Hepatocyte (in vitro differentiated cells): ENCODE measurements around the gene RNF13. TPM values are rescaled to one million over a fixed set of nuclear protein-coding genes. Genes with fewer than 3 reads are reported as not detected.
"Not testable (repeated sequence)": the region's sequence is repeated elsewhere in the genome, so short reads cannot be mapped to it uniquely, and the experiment has no call there.

Experiments
- DNase-seq: peaks from one replicate; pipeline ENCODE4 v3.0.0-alpha.2; 2016; ENCODE audit warnings: low spot score
- H2AFZ ChIP-seq: fragments of 200-600 bp; sonication (generic); 2 replicates; pipeline ENCODE4 v1.6.0; 2016; ENCODE audit warnings: antibody characterized with exemption, mild to moderate bottlenecking
- H3K27ac ChIP-seq: fragments of 200-600 bp; sonication (generic); 2 replicates; pipeline ENCODE4 v1.5.1; 2016; ENCODE audit warnings: mild to moderate bottlenecking
- H3K27me3 ChIP-seq: fragments of 200-600 bp; sonication (generic); 2 replicates; pipeline ENCODE4 v1.6.1; 2016
- H3K36me3 ChIP-seq: fragments of 200-600 bp; sonication (generic); replicated peaks from 2 replicates; pipeline ENCODE4 v1.5.1; 2016; ENCODE audit warnings: low read depth; ENCODE audit not compliant: insufficient read depth
- H3K4me1 ChIP-seq: fragments of 200-600 bp; sonication (generic); 2 replicates; pipeline ENCODE4 v1.5.1; 2016; ENCODE audit warnings: mild to moderate bottlenecking, moderate library complexity; ENCODE audit not compliant: insufficient read depth
- H3K4me2 ChIP-seq: fragments of 200-600 bp; sonication (generic); 2 replicates; pipeline ENCODE4 v1.6.0; 2016
- H3K4me3 ChIP-seq: fragments of 200-600 bp; sonication (generic); 2 replicates; pipeline ENCODE4 v1.5.1; 2016; ENCODE audit warnings: mild to moderate bottlenecking
- H3K79me2 ChIP-seq: fragments of 200-600 bp; sonication (generic); 2 replicates; pipeline ENCODE4 v1.6.0; 2017; ENCODE audit warnings: mild to moderate bottlenecking
- H3K9me2 ChIP-seq: fragments of 200-600 bp; sonication (generic); replicated peaks from 2 replicates; pipeline ENCODE4 v1.6.0; 2017; ENCODE audit warnings: mild to moderate bottlenecking; ENCODE audit not compliant: insufficient read depth
- H3K9me3 ChIP-seq: fragments of 200-600 bp; sonication (generic); 2 replicates; pipeline ENCODE4 v1.5.1; 2016; ENCODE audit warnings: low read depth, mild to moderate bottlenecking
- H4K20me1 ChIP-seq: fragments of 200-600 bp; sonication (generic); 2 replicates; pipeline ENCODE4 v1.6.0; 2016; ENCODE audit warnings: mild to moderate bottlenecking; ENCODE audit not compliant: insufficient read depth, poor library complexity, severe bottlenecking
- EZH2 ChIP-seq: fragments of 200-600 bp; sonication (generic); IDR thresholded peaks from 2 replicates; pipeline ENCODE4 v1.6.1; 2016; ENCODE audit warnings: antibody characterized with exemption, mild to moderate bottlenecking, borderline replicate concordance
- EZH2phosphoT487 ChIP-seq: fragments of 200-600 bp; sonication (generic); IDR thresholded peaks from one replicate; pipeline ENCODE4 v1.6.1; 2018; ENCODE audit warnings: antibody characterized with exemption, mild to moderate bottlenecking, low read depth, moderate library complexity; ENCODE audit not compliant: unreplicated experiment, severe bottlenecking
- WGBS: methylation state at CpG from one replicate; pipeline ENCODE4 v1.1.6; 2016; ENCODE audit warnings: low lambda C conversion rate; ENCODE audit errors: missing lambda C conversion rate; 5-methylcytosine and 5-hydroxymethylcytosine counted together
- polyA plus RNA-seq: library from polyadenylated mRNA; unstranded; fragments of >200 nt; fragmentation: Nextera tagmentation; extraction: Ambion mirVana; gene quantifications from 2 replicates; pipeline ENCODE4 v1.2.1, GENCODE V29; 2016
- total RNA-seq: library from RNA; depleted of rRNA; stranded (reverse); fragments of >200 nt; gene quantifications from 2 replicates; pipeline ENCODE4 v1.2.3, GENCODE V29; 2014
- TF ChIP-seq, protein P1 (sequence below): fragments of 200-600 bp; sonication (generic); IDR thresholded peaks from 2 replicates; pipeline ENCODE4 v1.5.1; 2016; ENCODE audit warnings: antibody characterized with exemption, mild to moderate bottlenecking; ENCODE audit not compliant: poor library complexity

Gene RNF13
- total and polyA plus RNA-seq, 2 experiments from 2014 or later: 66.1 to 81.0 TPM

DNA sequence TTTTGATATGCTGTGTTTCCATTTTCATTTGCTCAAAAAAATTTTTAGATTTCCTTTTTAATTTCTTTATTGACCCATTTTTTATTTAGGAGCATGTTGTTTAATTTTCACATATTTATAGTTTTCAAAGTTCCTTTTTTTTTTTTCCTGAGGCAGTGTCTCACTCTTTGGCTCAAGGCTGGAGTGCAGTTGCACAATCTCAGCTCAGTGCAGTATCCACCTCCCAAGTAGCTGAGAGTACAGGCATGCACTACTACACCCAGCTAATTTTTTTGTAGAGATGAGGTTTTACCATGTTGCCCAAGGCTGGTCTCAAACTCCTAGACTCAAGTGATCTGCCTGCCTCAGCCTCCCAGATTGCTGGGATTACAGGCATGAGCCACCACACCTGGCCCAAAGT, 121.5 kb downstream of the RNF13 start:
- no peak overlapping the region for H3K27ac ChIP-seq
- no peaks in the 10 kb centered on the region for H4K20me1 ChIP-seq
- no peaks in the 10 kb centered on the region for H3K27me3 ChIP-seq
- H3K9me2 ChIP-seq: no peaks in the 10 kb centered on the region
- H3K9me3 ChIP-seq: no peaks in the 10 kb centered on the region
- TF ChIP-seq, protein P1, sequence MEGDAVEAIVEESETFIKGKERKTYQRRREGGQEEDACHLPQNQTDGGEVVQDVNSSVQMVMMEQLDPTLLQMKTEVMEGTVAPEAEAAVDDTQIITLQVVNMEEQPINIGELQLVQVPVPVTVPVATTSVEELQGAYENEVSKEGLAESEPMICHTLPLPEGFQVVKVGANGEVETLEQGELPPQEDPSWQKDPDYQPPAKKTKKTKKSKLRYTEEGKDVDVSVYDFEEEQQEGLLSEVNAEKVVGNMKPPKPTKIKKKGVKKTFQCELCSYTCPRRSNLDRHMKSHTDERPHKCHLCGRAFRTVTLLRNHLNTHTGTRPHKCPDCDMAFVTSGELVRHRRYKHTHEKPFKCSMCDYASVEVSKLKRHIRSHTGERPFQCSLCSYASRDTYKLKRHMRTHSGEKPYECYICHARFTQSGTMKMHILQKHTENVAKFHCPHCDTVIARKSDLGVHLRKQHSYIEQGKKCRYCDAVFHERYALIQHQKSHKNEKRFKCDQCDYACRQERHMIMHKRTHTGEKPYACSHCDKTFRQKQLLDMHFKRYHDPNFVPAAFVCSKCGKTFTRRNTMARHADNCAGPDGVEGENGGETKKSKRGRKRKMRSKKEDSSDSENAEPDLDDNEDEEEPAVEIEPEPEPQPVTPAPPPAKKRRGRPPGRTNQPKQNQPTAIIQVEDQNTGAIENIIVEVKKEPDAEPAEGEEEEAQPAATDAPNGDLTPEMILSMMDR: no peak
- no peak for TF ChIP-seq EZH2phosphoT487
- TF ChIP-seq EZH2: no peak
- no peak overlapping the region for H3K4me2 ChIP-seq
- DNase-seq: peak; percentile 13
- H3K79me2 ChIP-seq: peaks cover 3% of the 10 kb centered on the region
- no peaks in the 10 kb centered on the region for H3K36me3 ChIP-seq
- H3K4me3 ChIP-seq: no peak overlapping the region
- no peak overlapping the region for H2AFZ ChIP-seq
- H3K4me1 ChIP-seq: no peaks in the 10 kb centered on the region

DNA sequence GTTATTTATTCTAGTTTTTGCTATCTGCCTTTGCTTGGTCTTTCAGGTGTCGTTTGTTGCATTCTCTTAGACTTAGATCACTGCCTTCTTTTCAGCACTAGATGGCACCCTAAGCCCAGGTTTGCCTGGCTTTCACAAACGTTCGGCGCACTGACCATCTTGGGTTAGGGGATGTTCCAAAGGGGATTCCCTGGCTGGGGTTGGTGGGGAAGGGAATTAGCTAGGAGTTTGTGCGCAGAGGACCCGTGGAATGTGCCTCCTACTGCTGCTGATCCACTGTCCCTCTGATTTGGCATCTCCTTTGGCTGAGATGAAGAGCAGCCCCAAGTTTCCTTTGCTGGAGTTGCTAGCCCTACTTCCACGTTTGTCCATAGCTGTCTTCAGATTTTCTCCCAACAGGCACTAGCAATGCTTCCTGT, 123.8 kb downstream of the RNF13 start:
- Histone ChIP-seq H4K20me1 (no peaks in the 10 kb centered on the region), H3K4me3 (no peak overlapping the region), H3K9me3 (no peaks in the 10 kb centered on the region), H3K36me3 (no peaks in the 10 kb centered on the region), H3K27ac (no peak overlapping the region), H3K4me1 (no peaks in the 10 kb centered on the region), H3K27me3 (no peaks in the 10 kb centered on the region), H3K4me2 (peak overlapping the region; percentile 33), H3K9me2 (no peaks in the 10 kb centered on the region), H3K79me2 (peaks cover under 1% of the 10 kb centered on the region), H2AFZ (no peak overlapping the region)
- 25% methylated on average over 7 of the region's 7 CpGs for WGBS
- TF ChIP-seq, protein P1: peak; percentile 75
- no peak for TF ChIP-seq EZH2phosphoT487
- DNase-seq: peak; percentile 67

DNA sequence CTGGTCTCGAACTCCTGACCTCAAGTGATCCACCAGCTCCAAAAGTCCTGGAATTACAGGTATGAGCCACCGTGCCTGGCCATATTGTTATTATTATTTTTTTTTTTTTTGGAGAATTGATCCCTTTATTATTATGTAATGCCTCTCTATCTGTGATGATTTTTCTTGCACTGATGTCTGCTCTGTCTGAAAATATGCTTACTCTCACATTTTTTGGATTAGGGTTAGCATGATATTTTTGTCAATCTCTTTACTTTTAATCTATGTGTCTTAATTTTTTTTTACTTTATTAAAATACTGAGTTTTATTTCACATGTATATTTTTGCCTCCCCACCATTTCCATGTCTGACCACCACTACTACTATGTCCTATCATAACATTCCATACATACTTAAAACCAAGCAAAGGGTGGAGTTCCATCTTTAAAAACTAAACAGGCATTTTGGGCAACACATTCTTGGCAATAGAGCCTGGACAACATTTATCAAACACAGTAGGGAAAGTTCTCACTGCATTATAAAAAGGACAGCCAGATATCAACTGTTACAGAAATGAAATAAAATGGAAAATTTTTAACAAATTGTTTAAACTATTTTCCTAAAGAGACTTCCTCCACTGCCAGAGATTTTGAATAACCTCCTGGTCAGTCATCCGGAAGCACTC, 125.5 kb downstream of the RNF13 start:
- 97% methylated on average over 3 of the region's 3 CpGs for WGBS
- not testable (repeated sequence) for H3K4me2 ChIP-seq

DNA sequence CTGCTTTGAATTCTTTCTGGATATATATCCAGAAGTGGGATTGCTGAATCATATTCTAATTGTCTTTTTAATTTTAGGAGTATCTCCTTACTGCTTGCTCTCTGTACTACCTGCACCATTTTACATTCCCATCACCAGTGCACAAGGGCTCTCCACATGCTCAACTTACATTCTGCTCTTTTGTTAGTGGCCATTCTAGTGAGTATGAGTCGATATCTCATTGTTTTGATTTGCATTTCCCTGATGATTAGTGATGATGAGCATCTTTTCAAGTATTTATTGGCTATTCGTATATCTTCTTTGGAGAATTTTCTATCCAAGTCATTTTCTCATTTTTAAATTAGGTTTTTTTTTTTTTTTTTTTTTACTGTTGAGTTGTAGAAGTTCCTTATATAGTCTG, 128.2 kb downstream of the RNF13 start:
- Histone ChIP-seq H3K79me2 (no peaks in the 10 kb centered on the region), H3K27ac (no peak overlapping the region), H2AFZ (no peak overlapping the region), H3K36me3 (no peaks in the 10 kb centered on the region), H3K9me3 (no peaks in the 10 kb centered on the region), H4K20me1 (no peaks in the 10 kb centered on the region), H3K4me3 (no peak overlapping the region), H3K4me2 (no peak overlapping the region), H3K9me2 (no peaks in the 10 kb centered on the region), H3K4me1 (no peaks in the 10 kb centered on the region), H3K27me3 (no peaks in the 10 kb centered on the region)
- DNase-seq: no peak
- WGBS: 97% methylated on average over 2 of the region's 2 CpGs
- TF ChIP-seq EZH2phosphoT487: no peak
- TF ChIP-seq EZH2: no peak
- TF ChIP-seq, protein P1: no peak

More for the DNA sequence above, 125.5 kb downstream of the RNF13 start:
- H2AFZ ChIP-seq, H4K20me1 ChIP-seq, H3K9me2 ChIP-seq, H3K9me3 ChIP-seq, DNase-seq, H3K36me3 ChIP-seq, H3K4me1 ChIP-seq, H3K27me3 ChIP-seq, H3K79me2 ChIP-seq, H3K4me3 ChIP-seq, H3K27ac ChIP-seq: not testable (repeated sequence)
